Liver (tissue), 9 donors: ENCODE measurements around the gene UBE3D. TPM values are rescaled to one million over a fixed set of nuclear protein-coding genes. Genes with fewer than 3 reads are reported as not detected.

Experiments
- DNase-seq: peaks from one replicate; pipeline ENCODE4 v3.0.0-alpha.2; 2017; ENCODE audit warnings: low spot score
- H3K27ac ChIP-seq, 2 donors: one replicate each; pipeline ENCODE4 v1.7.0; 2013; ENCODE audit warnings: inconsistent platforms in 2 of 2, low read length in 2 of 2, control low read depth in 1 of 2, low read depth in 1 of 2, mild to moderate bottlenecking in 1 of 2
- H3K27me3 ChIP-seq, 4 donors: one replicate each; pipeline versions ENCODE4 v1.6.1 to v1.7.0; 2013; ENCODE audit warnings: low read length in 3 of 4, inconsistent platforms in 1 of 4, mild to moderate bottlenecking in 1 of 4, moderate library complexity in 1 of 4; ENCODE audit not compliant: control insufficient read depth in 4 of 4, insufficient read depth in 4 of 4
- H3K36me3 ChIP-seq, 4 donors: one replicate each; pipeline versions ENCODE4 v1.6.1 to v1.7.0; 2013; ENCODE audit warnings: low read length in 3 of 4, mild to moderate bottlenecking in 3 of 4, low read depth in 1 of 4, moderate library complexity in 1 of 4; ENCODE audit not compliant: control insufficient read depth in 4 of 4, insufficient read depth in 3 of 4
- H3K4me1 ChIP-seq, 4 donors: one replicate each; pipeline versions ENCODE4 v1.6.1 to v1.7.0; 2013; ENCODE audit warnings: low read length in 3 of 4, mild to moderate bottlenecking in 3 of 4, moderate library complexity in 1 of 4; ENCODE audit not compliant: control insufficient read depth in 4 of 4, insufficient read depth in 4 of 4
- H3K4me3 ChIP-seq, 3 donors: one replicate each; pipeline versions ENCODE4 v1.6.1 to v1.7.0; 2013; ENCODE audit warnings: low read length in 3 of 3, control low read depth in 1 of 3, low read depth in 1 of 3, mild to moderate bottlenecking in 1 of 3
- H3K9ac ChIP-seq, 2 donors: one replicate each; pipeline ENCODE4 v1.7.0; 2013; ENCODE audit warnings: low read length in 2 of 2, mild to moderate bottlenecking in 2 of 2, moderate library complexity in 2 of 2, control low read depth in 1 of 2, low read depth in 1 of 2
- H3K9me3 ChIP-seq, 4 donors: one replicate each; pipeline versions ENCODE4 v1.6.1 to v1.7.0; 2013; ENCODE audit warnings: low read length in 3 of 4; ENCODE audit not compliant: control insufficient read depth in 4 of 4
- EGR1 ChIP-seq, 2 donors: IDR thresholded peaks; 2 replicates each; pipeline ENCODE4 v1.6.1; 2016 to 2018; ENCODE audit warnings: antibody characterized with exemption in 2 of 2, low read depth in 2 of 2
- FOXA1 ChIP-seq: IDR thresholded peaks from 2 replicates; pipeline ENCODE4 v1.6.1; 2016; ENCODE audit warnings: antibody characterized with exemption
- FOXA2 ChIP-seq: IDR thresholded peaks from 2 replicates; pipeline ENCODE4 v1.6.1; 2016; ENCODE audit warnings: antibody characterized with exemption
- GABPA ChIP-seq, 2 donors: IDR thresholded peaks in 1 of 2; conservative IDR thresholded peaks in 1 of 2; 2 replicates each; pipeline ENCODE4 v1.6.1; 2016; ENCODE audit warnings: antibody characterized with exemption in 2 of 2, mild to moderate bottlenecking in 1 of 2, moderate library complexity in 1 of 2
- HNF4A ChIP-seq, 2 donors: conservative IDR thresholded peaks; 2 replicates each; pipeline ENCODE4 v1.6.1; 2016; ENCODE audit warnings: antibody characterized with exemption in 2 of 2, mild to moderate bottlenecking in 2 of 2
- HNF4G ChIP-seq: IDR thresholded peaks from 2 replicates; pipeline ENCODE4 v1.6.1; 2016; ENCODE audit warnings: antibody characterized with exemption
- JUND ChIP-seq, 2 donors: IDR thresholded peaks; 2 replicates each; pipeline ENCODE4 v1.6.1; 2016; ENCODE audit warnings: antibody characterized with exemption in 2 of 2
- MAX ChIP-seq: IDR thresholded peaks from 2 replicates; pipeline ENCODE4 v1.6.1; 2016; ENCODE audit warnings: antibody characterized with exemption
- NR2F2 ChIP-seq: IDR thresholded peaks from 2 replicates; pipeline ENCODE4 v1.6.1; 2016; ENCODE audit warnings: antibody characterized with exemption
- RAD21 ChIP-seq, 2 donors: IDR thresholded peaks; 2 replicates each; pipeline ENCODE4 v1.6.1; 2016; ENCODE audit warnings: antibody characterized with exemption in 2 of 2, mild to moderate bottlenecking in 2 of 2
- REST ChIP-seq: IDR thresholded peaks from 2 replicates; pipeline ENCODE4 v1.6.1; 2016; ENCODE audit warnings: antibody characterized with exemption, mild to moderate bottlenecking
- RXRA ChIP-seq, 2 donors: IDR thresholded peaks; 2 replicates each; pipeline ENCODE4 v1.6.1; 2017 to 2018; ENCODE audit warnings: antibody characterized with exemption in 2 of 2, mild to moderate bottlenecking in 1 of 2
- SP1 ChIP-seq: IDR thresholded peaks from 2 replicates; pipeline ENCODE4 v1.6.1; 2018; ENCODE audit warnings: antibody characterized with exemption, mild to moderate bottlenecking
- TAF1 ChIP-seq: conservative IDR thresholded peaks from 2 replicates; pipeline ENCODE4 v1.6.1; 2016; ENCODE audit warnings: antibody characterized with exemption, mild to moderate bottlenecking
- YY1 ChIP-seq: IDR thresholded peaks from 2 replicates; pipeline ENCODE4 v1.6.1; 2016; ENCODE audit warnings: antibody characterized with exemption, mild to moderate bottlenecking
- ZBTB33 ChIP-seq: IDR thresholded peaks from 2 replicates; pipeline ENCODE4 v1.6.1; 2016; ENCODE audit warnings: antibody characterized with exemption
- WGBS: extraction: QIAGEN DNeasy Blood & Tissue Kit; methylation state at CpG from one replicate; pipeline ENCODE4 v1.1.7; 2013; 5-methylcytosine and 5-hydroxymethylcytosine counted together
- polyA plus RNA-seq, 2 donors: library from polyadenylated mRNA; stranded (reverse) in 1 of 2; unstranded in 1 of 2; fragments of 200-250 nt in 1 of 2; fragments of >200 nt in 1 of 2; fragmentation: Nextera tagmentation in 1 of 2; extraction: Ambion mirVana in 1 of 2; gene quantifications; one replicate each; pipeline versions ENCODE4 v1.2.1 to v1.2.3, GENCODE V29; 2013 to 2015
- total RNA-seq, 2 donors: library from RNA; depleted of rRNA; stranded (reverse); fragments of >200 nt; gene quantifications; one replicate each; pipeline ENCODE4 v1.2.3, GENCODE V29; 2014
- TF ChIP-seq, protein P1 (sequence below): IDR thresholded peaks from 2 replicates; pipeline ENCODE4 v1.6.1; 2016; ENCODE audit warnings: antibody characterized with exemption
- TF ChIP-seq, protein P2 (sequence below): fragments of 150-350 bp; IDR thresholded peaks from 2 replicates; pipeline ENCODE4 v1.5.1; 2017; ENCODE audit warnings: improper control_type of control experiment, low read depth, low read length; ENCODE audit not compliant: missing input control
- donor health status: healthy.
- donor health status: healthy.
- donor health status: healthy.
- donor health status: healthy.
- donor health status: healthy.

The UBE3D gene
- total and polyA plus RNA-seq, 4 donors: 0.78 to 6.4 (median 1.9) TPM

- Histone ChIP-seq H3K27ac (no peak overlapping the region), H3K36me3 (peaks cover 0 to 4% (median 0%) of the 10 kb centered on the region in 4 donors), H3K9me3 (no peaks in the 10 kb centered on the region), H3K4me3 (no peak overlapping the region), H3K4me1 (no peaks in the 10 kb centered on the region), H3K27me3 (no peaks in the 10 kb centered on the region), H3K9ac (no peak overlapping the region)
- DNase-seq: no peak
- TF ChIP-seq, protein P1, sequence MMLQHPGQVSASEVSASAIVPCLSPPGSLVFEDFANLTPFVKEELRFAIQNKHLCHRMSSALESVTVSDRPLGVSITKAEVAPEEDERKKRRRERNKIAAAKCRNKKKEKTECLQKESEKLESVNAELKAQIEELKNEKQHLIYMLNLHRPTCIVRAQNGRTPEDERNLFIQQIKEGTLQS: no peak
- TF ChIP-seq JUND (IDR thresholded peaks at IDR 0.05) (no peak), ZBTB33 (no peak), FOXA1 (no peak), MAX (no peak), SP1 (no peak), RAD21 (IDR thresholded peaks at IDR 0.05) (no peak), FOXA2 (no peak), GABPA (IDR thresholded peaks at IDR 0.05 in 1 of 2, conservative IDR thresholded peaks at IDR 0.05 in 1 of 2) (no peak), NR2F2 (no peak), RXRA (IDR thresholded peaks at IDR 0.05) (no peak), HNF4A (conservative IDR thresholded peaks at IDR 0.05) (no peak), TAF1 (no peak), REST (no peak), YY1 (no peak), HNF4G (no peak), EGR1 (IDR thresholded peaks at IDR 0.05; ENCODE audit: low read depth in 2 of 2) (no peak)
- TF ChIP-seq, protein P2, sequence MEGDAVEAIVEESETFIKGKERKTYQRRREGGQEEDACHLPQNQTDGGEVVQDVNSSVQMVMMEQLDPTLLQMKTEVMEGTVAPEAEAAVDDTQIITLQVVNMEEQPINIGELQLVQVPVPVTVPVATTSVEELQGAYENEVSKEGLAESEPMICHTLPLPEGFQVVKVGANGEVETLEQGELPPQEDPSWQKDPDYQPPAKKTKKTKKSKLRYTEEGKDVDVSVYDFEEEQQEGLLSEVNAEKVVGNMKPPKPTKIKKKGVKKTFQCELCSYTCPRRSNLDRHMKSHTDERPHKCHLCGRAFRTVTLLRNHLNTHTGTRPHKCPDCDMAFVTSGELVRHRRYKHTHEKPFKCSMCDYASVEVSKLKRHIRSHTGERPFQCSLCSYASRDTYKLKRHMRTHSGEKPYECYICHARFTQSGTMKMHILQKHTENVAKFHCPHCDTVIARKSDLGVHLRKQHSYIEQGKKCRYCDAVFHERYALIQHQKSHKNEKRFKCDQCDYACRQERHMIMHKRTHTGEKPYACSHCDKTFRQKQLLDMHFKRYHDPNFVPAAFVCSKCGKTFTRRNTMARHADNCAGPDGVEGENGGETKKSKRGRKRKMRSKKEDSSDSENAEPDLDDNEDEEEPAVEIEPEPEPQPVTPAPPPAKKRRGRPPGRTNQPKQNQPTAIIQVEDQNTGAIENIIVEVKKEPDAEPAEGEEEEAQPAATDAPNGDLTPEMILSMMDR: no peak
- 21% methylated on average over 1 of the region's 1 CpG for WGBS
Observed at GRCh38 chr6:83008626-83009025, 57.0 kb downstream of the UBE3D start.
